ENCODE data around the gene ENTREP1.

GRCh38 chr9:69351227-69351626, 26.2 kb downstream of the ENTREP1 start:
- TF ChIP-seq CTCF (IDR thresholded peaks at IDR 0.05): no peak
- no peak for TF ChIP-seq POLR2A (IDR thresholded peaks at IDR 0.05)
